WERI-Rb-1 (cell line): ENCODE data around the gene KCTD3.

Source experiments
- DNase-seq: peaks from one replicate; pipeline ENCODE4 v3.0.0-alpha.2; 2020
- H3K27ac ChIP-seq: fragments of 250-450 bp; sonication (Bioruptor Pico); 2 replicates; pipeline ENCODE4 v1.5.1; 2020; ENCODE audit warnings: mild to moderate bottlenecking, moderate library complexity
- H3K27me3 ChIP-seq: fragments of 250-450 bp; sonication (Bioruptor Pico); 2 replicates; pipeline ENCODE4 v1.5.1; 2021; ENCODE audit warnings: mild to moderate bottlenecking, low read depth, moderate library complexity; ENCODE audit not compliant: insufficient read depth, severe bottlenecking
- H3K36me3 ChIP-seq: fragments of 250-450 bp; sonication (Bioruptor Pico); 2 replicates; pipeline ENCODE4 v1.5.1; 2020; ENCODE audit warnings: mild to moderate bottlenecking, moderate library complexity
- H3K4me3 ChIP-seq: 2 replicates; pipeline ENCODE4 v1.5.1; 2011; ENCODE audit warnings: low read depth, mild to moderate bottlenecking, control low read depth, low read length
- H3K9me3 ChIP-seq: fragments of 250-450 bp; sonication (Bioruptor Pico); 2 replicates; pipeline ENCODE4 v1.5.1; 2021; ENCODE audit warnings: mild to moderate bottlenecking, moderate library complexity; ENCODE audit not compliant: severe bottlenecking
- CTCF ChIP-seq: IDR thresholded peaks from 2 replicates; pipeline ENCODE4 v1.5.1; 2011; ENCODE audit warnings: low read depth, mild to moderate bottlenecking, control low read depth, inconsistent platforms, low read length

The KCTD3 gene

GRCh38 chr1:215530401-215530984 is 36.6 kb upstream of the KCTD3 start:
- H3K27ac ChIP-seq = no peak overlapping the region
- no peak for TF ChIP-seq CTCF
- H3K27me3 ChIP-seq = no peaks in the 10 kb centered on the region
- no peak overlapping the region for H3K4me3 ChIP-seq
- no peaks in the 10 kb centered on the region for H3K9me3 ChIP-seq
- H3K36me3 ChIP-seq = no peaks in the 10 kb centered on the region
- DNase-seq = no peak

GRCh38 chr1:215539803-215540570 is 27.1 kb upstream of the KCTD3 start:
- no peak overlapping the region for H3K27ac ChIP-seq
- H3K36me3 ChIP-seq = no peaks in the 10 kb centered on the region

GRCh38 chr1:215542301-215542700 is 24.8 kb upstream of the KCTD3 start:
- DNase-seq = no peak

More at GRCh38 chr1:215539803-215540570, 27.1 kb upstream of the KCTD3 start:
- no peaks in the 10 kb centered on the region for H3K9me3 ChIP-seq
- DNase-seq = no peak
- no peak overlapping the region for H3K4me3 ChIP-seq
- H3K27me3 ChIP-seq = no peaks in the 10 kb centered on the region
- no peak for TF ChIP-seq CTCF

GRCh38 chr1:215543191-215543606 is 23.9 kb upstream of the KCTD3 start:
- Histone ChIP-seq H3K36me3 (no peaks in the 10 kb centered on the region), H3K27ac (no peak overlapping the region), H3K4me3 (no peak overlapping the region), H3K9me3 (no peaks in the 10 kb centered on the region), H3K27me3 (no peaks in the 10 kb centered on the region)
- TF ChIP-seq CTCF = no peak
- DNase-seq = no peak

More at GRCh38 chr1:215542301-215542700, 24.8 kb upstream of the KCTD3 start:
- H3K36me3 ChIP-seq = no peaks in the 10 kb centered on the region
- no peaks in the 10 kb centered on the region for H3K9me3 ChIP-seq
- no peak for TF ChIP-seq CTCF
- no peak overlapping the region for H3K4me3 ChIP-seq
- no peaks in the 10 kb centered on the region for H3K27me3 ChIP-seq
- H3K27ac ChIP-seq = no peak overlapping the region

- no peak overlapping the region for H3K27ac ChIP-seq
- no peak for DNase-seq
Observed at GRCh38 chr1:215543806-215544205, 23.3 kb upstream of the KCTD3 start.

More at GRCh38 chr1:215543806-215544205, 23.3 kb upstream of the KCTD3 start:
- Histone ChIP-seq H3K36me3 (no peaks in the 10 kb centered on the region), H3K4me3 (no peak overlapping the region), H3K9me3 (no peaks in the 10 kb centered on the region), H3K27me3 (no peaks in the 10 kb centered on the region)
- no peak for TF ChIP-seq CTCF
